Medulla oblongata (tissue), 1 donor: ENCODE measurements around the gene TTC28.

ENCODE experiments used
- DNase-seq: peaks from one replicate; pipeline ENCODE4 v3.0.0-alpha.2; 2015; ENCODE audit errors: extremely low spot score

Gene TTC28

DNA sequence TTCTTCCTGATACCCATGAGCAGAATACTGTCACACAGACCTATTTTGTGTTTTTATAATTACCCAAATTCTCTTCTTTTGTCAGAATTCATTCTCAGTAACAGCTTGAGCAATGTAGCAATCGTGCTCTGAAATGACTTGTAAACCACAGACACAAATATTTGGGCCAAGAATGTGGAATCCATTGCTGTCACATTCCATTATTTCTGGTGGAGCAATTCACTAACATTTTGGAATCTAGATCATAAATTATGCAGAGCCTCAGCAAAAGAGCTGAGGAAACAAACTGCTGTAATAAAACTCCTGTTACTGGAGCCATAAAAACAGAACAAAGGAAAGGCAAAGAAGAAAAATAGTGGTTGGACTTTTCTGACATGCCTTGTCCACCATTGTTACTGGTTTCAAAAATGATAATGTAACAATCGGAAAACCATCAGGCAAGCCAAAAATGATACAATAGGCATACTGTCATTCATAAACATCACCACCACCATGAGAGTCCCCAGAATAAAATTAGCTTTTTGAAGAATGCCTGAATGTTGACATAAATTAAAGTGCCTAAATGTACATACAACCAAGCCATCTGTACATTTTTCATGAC is 537.2 kb downstream of the TTC28 start:
- no peak for DNase-seq

DNA sequence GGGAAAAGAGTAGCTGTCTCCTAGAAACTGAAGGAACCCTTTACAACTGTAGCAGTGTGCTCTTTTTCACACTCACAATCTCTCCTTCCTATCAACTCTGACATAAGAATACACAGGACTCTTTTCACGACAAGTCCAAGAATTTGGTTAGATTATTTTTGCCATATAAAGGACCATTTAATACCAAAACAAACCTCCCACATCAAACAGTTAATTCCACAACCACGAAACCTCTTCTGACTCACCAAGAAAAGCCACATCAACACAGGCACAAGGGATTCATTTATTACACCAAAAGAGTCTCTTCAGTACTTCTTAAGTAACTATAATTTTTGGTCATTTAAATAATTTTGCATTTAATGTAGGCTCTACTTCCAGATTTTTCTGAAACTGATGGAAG is 538.0 kb downstream of the TTC28 start:
- DNase-seq = no peak

DNA sequence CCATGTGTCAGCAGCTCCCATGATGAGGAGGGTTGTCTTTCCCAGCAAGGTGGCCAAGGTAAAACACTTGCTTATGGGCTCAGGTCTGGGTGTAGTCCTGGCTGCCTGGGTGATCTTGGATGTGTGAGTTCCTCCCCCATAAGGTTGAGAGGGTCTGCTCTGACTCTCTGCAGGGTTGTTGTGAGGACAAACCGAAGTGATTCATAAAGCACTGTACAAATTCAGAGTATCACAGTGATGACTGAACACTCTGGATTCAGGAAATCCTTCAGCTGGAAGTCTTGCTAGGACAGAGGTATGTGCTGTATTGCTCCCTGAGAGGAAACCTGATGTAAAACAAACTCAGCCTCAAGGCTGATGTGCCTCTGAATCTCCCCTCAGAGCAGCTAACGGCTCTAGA is 539.7 kb downstream of the TTC28 start:
- DNase-seq = no peak

DNA sequence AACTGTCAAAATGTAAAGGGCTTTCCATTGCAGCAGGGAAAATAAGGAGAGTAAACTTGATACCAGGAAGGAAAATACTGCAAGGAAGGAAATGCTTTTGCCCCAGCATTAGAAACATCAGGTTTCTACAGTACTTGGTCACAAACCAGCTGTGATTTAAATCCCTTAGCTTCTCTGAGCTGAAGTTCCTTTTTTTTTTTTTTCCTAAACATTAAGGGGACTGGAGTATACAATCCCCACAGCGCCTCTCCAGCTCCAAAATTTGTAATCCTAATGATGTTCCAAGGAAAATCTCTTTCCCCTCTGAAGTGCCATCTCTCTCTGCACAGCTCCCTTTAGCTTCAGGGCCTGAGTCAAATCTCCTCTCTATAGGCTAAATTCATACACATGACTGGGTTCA is 540.1 kb downstream of the TTC28 start:
- DNase-seq = no peak

DNA sequence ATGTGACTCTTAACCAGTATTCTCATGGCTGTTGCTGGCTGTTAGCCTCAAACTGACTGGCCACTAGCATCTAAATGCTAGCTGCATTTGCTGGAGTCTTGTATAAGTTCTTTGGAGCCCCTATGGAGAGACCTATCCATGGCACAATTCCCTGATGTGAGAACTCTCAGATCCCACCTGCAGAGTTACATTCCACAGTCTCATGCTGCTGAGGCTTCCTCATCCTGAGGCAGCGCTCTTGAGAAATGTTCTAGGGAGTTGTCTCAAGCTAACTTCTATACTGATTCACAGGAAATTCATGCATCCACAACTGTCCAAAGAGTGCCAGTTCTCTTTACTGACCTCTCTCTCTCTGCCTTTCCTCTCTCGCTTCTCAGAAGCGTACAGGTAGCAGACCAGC is 542.6 kb downstream of the TTC28 start:
- DNase-seq = no peak

DNA sequence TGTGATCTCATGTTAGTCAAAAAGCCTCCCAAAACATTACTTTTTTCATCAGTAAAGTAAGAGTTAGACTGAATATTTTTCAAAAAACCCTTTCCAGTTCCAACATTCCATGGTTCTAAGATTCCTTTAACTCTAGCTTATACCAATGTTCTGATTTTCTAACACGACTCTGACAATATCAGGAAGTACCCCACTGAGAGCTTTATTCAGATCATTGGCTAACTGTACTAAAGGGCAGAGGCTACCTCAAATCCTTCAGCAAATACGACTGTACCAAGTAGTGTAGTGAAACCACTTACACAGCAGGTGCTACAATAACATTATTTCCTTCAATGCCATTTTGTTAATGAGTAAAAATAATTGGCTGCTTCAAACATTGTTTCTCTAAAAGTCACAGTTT is 547.2 kb downstream of the TTC28 start:
- no peak for DNase-seq

DNA sequence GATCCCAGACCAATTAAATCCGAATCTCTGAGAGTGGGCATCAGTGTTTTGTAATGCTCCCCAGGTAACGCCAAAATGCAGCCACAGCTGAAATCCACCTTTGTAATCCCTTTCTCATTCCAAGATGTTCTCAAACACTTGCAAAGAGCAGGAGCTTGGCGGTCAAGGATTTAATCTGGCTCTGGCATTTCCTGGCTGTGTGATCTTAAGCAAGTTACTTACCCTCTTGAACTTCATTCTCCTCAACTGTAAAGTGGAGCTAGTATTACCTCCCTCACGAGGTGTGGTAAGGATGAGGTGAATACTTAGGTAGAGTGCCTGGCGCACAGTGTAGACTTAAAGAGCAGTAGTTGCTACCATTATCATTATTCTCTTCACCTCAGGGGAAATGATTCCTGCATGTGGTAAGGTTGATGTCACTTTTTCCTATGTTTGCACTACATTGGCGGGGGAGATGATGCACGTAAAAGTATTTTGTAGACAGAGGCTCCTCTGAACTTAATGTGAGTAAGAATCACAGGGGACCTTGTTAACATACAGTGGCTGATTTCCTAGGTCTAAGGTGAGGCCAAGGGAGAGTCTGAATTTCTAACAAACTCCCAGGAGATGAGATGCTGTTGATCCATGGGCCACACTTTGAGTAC is 550.2 kb downstream of the TTC28 start:
- DNase-seq = no peak

DNA sequence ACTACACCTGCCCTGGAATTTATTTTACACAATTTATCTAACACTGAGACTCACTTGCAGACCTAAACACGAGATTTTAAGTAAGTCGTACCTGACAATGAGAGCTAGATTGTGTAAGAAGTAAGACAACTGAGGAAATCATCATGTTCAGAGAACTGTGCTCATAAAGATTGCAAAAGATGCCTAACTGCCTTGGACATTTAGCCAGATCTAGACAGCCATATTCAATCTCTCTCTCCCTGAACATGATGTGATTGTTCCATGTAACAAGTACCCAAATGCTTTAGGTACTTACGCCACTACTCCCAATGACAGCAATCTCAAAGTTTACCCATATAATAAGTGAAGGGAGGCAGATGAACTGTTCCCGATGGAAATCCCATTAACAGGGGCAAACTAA is 550.8 kb downstream of the TTC28 start:
- no peak for DNase-seq

DNA sequence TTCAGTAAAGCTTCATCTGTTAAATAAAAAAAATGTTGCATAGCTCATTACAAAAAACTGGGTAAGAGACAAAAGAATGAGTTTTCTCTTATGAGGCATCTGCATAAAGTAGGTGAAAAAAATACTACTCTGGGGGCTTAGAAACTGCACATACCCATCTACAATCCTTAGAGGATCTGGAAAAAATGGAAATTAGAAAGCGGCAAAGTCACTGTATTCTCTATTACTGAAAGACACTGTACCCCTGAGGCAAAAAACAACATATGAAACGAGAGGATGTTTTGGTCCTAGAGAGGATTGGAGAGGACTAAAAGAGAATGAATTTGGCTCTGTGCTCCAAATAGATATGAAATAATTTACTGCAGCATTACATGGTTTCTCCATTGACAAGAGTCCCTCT is 553.8 kb downstream of the TTC28 start:
- no peak for DNase-seq

DNA sequence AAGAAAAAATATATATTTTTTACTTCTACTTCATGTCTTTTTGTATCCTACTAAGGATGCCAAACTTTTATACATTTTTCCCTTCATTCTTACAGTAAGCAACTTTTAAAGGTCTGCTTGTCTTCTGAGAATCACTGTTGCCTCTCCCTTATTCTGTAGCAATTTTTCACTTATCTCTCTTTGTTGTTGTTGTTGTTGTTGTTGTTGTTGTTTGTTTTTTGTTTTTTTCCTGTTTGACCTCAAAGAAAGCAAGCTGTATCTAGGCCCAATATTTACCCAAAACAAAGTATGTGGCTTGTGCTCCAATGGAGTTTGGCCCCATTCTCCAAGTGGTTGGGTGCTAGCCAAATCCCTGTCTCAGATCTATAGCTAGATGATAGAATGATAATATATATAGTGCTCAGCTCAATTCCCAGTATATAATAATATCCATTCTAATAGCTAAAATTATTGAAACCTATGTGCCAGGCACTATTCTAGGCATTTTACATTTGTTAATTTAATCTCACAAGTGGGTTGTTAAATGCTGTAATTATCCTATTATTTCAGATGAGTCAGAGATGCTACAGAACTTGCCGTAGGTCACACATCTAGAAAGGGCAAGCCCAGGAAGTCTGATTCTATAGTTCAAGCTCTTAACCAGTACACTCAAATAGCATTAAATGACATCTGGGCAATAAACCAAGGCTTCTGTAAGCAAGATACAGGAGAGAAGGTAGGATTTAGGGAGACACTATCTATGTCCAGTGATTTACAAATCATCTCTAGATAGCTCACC is 555.5 kb downstream of the TTC28 start:
- no peak for DNase-seq

DNA sequence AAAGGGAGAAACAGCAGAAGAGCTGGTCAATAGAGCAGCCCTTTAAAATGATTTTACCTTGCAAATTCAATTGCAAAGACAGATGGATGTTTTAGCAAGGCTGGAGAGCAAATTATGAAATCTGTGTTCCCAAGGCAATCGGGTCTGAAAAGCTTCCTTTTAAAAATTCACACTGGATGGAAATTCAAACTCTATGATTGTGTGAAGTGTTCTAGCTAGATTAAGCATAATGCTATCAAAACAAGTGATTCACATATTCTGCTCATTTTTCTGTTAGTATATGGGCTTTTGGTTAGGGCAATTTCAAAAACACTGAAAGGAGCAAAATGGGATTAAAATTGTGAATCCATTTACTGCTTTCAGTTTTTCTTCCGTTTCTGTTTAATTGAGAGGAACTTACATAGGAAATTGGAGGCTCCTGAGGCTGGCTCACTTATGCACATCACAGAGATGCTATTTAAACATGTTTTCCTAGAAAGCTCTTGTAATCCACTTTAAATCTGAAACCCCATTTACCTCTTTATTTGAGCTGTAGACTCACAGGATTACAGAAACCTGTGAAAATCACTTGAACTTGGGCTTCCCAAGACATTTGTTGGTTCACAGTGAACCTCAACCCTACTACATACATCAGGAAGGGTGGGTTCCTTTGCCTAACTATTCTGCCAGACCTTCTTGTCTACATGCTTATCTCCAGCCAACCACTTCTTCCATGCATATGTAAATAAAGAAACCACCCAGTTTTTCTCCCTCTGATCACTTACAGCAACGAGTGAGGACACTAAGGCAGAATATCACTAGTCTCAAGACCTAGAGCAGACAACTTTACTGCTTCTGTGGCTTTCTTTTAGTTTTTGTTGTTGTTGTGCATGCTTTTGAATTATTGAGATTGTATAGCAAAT is 558.7 kb downstream of the TTC28 start:
- DNase-seq = no peak

DNA sequence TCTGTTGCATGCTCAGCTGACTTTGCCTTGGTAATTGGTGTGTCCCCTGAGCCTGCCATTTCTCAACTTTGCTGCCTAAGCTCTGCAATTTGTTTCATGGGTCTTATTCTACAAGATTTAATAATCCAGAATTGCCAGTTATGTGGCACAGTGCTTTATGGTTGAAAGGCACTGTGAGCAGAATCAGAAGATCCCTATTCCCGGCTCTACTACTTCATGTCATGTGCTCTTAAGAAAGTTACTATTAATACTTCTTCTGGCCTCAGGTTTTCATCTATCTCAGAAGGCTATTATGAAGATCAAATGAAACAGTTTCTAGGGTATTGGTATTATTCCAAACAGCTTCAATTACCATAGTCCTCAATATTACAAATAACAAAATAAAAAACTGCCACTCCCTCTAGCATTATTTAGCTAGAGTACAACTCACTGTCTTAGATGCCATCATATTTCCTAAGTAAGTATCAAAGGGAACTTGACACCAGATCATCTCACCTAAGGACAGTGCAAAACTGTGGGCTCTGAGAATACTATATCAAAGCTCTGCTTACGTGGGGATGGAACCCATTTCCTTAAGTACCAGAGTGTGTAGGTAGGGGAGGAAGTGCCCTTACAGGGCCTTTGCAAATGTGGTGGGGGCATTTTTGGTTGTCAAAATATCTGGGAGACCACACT is 560.5 kb downstream of the TTC28 start:
- no peak for DNase-seq

DNA sequence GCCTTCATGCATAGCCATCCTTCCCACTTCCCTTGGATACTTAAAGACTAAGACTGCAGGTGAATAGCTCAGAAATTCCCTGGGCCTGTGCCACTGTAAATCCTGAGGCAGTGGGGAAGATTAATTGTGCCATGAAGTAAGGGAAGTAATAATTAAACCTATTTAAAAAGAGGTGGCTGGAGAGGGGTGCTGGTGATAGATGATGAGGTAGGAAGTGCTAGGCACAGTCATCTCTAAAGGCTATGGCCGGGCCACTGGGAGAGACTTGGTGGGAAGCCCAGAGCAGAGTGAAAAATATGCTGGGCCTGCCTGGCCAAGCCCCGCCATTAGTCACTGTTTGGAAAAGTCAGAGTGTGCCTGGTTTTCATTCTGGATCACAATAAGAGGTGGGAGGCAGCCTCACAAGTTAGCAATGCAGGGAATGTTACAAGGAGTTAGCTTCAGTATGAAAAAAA is 563.4 kb downstream of the TTC28 start:
- DNase-seq = no peak

DNA sequence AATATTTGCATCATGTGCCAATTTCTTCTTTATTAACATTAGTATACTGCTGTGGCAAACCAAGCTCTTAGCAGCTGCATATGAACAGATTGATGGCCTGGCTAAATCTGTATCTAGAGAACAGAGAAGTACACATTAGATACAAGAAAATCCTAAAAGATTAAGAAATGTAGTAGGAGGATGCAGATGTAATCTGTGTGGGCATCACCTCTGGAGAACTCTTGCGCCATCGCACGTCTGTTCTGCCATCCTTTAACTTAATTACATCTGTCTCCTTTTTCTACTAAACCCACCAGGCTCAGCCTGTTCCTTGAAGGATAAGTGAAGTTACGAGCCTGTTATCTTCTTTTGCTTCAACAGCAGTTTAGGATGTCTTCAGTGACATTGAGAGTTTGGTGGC is 564.2 kb downstream of the TTC28 start:
- DNase-seq = no peak

DNA sequence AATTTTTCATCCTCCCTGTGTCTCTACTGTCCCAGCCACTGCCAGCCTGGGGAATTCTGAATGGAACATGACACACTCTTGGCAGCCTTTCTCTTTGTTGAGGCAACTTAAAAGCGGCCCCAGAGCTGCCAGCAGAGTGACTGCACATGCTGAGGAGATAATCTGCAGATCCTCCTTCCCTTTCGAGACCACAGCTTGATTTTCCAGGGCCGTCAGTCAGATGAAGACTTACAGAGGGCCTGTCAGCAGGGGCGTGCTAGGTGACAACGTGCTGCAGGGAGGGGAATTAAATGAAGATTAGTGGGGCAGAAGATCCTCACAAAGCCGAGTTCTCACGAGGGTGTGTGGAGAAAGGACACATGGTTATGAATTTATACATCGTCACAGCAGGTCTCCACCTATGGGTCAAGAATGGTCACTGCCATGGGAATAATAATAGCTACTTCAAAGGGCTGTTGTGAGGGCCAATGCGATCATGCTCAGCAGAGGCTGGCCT is 567.0 kb downstream of the TTC28 start:
- peak; percentile 17 for DNase-seq

DNA sequence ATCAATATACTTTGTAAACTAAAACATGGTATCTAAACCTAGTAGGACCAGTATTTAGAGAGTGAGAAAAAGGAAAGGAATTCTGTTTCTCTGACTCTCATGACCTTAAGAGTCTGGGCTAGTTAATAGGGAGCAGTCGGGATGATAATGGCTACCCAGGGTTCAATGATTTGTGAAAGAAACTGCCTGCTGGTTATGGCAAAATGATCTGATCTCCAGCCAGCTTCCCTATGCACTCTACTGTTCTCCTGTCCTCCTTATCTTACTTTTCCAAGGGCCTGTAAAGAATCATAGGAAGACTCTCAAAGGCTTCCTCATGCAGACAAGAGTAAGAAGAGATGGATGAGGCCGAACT is 567.5 kb downstream of the TTC28 start:
- no peak for DNase-seq

DNA sequence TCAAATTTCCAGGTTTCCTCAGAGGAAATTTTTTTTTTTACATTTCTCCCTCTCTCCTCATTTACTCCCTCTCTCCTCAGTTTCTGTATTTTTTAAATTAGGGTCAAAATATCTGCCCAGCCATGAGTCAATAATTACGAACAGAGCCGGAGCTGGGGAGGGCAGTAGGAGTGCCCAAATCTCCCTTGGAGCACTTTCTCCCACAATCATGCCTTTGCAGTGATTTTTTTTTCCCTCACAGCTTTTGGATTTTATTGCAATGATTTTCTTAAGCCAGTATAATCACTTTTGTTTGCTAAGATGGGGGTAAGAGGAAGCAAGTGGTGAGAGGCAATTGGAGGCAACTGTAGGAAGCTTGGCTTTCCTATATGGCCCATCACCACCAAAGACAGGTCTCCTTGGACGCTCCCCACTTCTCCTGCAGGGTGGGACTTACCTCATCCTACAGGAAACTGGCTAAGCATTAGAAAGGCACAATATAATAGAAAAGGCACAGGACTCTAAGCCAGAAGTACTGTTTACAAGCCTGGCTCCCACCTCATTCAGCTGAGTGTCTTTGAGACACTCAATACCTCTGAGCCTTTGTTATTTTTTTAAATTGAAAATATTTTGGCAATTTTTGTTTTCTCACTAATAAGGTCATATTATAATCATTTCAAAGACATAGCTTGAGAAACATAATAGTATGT is 568.0 kb downstream of the TTC28 start:
- no peak for DNase-seq

DNA sequence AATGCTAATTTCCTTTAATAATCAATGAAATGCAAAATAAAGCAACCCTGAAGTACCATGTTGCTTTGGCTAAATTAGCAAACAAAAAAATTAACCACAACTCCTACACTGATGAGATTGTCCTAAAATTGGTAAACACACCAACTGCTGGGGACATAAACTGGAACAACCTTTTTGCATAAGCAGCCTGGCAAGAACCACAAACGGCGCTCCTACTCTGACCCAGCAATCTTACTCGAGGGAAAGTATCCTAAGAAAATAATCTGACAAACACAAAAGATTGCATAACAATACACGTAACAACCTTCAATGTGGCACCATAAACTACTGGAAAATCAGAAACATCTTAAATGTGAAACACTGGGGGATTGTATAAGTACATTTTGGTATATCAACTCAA is 570.8 kb downstream of the TTC28 start:
- DNase-seq = no peak

DNA sequence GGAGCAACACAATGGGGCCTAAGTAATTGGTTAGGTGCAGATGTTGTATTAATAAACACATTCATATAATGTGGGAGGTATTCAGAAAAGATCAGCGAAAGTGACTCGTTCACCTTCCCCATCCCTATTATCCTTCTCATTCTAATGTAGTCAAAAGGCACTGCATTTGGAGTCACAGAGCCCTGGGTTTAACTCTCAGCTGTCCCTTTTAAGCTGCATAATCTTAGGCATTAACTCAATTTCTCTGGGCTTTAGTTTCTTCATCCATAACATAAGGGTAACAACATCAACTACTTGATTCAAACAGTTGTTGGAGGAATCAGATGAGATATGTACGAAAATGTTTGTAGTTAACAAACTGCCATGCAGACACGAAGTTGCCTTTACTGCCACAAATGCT is 573.0 kb downstream of the TTC28 start:
- DNase-seq = no peak

DNA sequence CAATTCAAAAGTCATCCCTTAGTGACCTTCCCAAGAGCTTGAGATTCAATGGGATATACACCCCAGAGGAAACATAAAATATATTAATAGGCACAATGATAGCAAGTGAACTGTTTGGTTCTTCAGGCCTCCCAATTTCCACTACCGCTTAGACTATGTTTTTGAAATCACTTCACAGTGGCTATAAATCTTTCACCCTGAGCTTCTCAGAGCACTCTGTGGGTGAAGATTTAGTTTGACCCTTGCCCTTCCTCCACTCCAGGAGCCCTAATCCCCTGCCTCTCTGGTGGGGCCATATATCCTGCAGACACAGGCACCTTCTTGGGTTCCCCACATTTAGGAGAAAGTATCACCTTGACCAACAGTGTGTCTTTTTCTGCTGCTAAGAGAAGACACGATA is 573.7 kb downstream of the TTC28 start:
- DNase-seq = no peak

DNA sequence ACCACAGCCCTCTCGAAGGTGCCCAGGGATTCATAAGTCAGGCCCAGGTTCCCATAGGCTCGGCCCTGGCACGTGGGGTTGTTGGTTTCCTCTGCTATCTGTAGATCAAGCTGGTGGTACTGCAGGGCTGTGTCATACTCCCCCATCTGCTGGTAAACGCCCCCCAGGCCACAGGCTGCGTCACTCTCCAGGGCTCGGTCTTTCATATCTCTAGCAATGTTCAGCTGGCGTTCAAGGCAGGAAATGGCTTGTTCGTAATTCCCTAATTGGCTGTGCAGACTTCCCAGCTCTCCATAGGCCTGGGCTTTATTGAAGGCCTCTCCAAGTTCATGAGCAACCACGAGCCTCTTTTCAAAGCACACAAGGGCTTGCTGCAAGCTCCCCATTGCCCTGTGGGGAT is 574.2 kb downstream of the TTC28 start:
- no peak for DNase-seq
